GM23338 (cell line): Measurements from ENCODE around the gene CNOT1. TPM values are rescaled to one million over a fixed set of nuclear protein-coding genes. Genes with fewer than 3 reads are reported as not detected.

Experiments used
- ATAC-seq: fragments of 200-7000 bp; cut with Tn5 transposase; 3 replicates; pipeline ENCODE4 v1.9.1; 2020
- DNase-seq: peaks from one replicate; pipeline ENCODE4 v3.0.0-alpha.2; 2015; ENCODE audit warnings: low spot score
- H2AFZ ChIP-seq: fragments of 200-600 bp; sonication (generic); 2 replicates; pipeline ENCODE4 v1.8.0; 2016; ENCODE audit warnings: antibody characterized with exemption, mild to moderate bottlenecking, moderate library complexity
- H3F3A ChIP-seq: fragments of 200-600 bp; sonication (generic); replicated peaks from 2 replicates; pipeline ENCODE4 v1.8.0; 2017; ENCODE audit warnings: antibody characterized with exemption, mixed run types, low read depth
- H3K27ac ChIP-seq: fragments of 200-600 bp; sonication (generic); 2 replicates; pipeline ENCODE4 v1.6.1; 2016; ENCODE audit warnings: low read depth
- H3K27me3 ChIP-seq: fragments of 200-600 bp; sonication (generic); 2 replicates; pipeline ENCODE4 v1.8.0; 2016; ENCODE audit warnings: mild to moderate bottlenecking, mixed run types, moderate library complexity; ENCODE audit not compliant: insufficient read depth
- H3K36me3 ChIP-seq: fragments of 200-600 bp; sonication (generic); 2 replicates; pipeline ENCODE4 v1.8.0; 2016; ENCODE audit warnings: mild to moderate bottlenecking; ENCODE audit not compliant: insufficient read depth
- H3K4me1 ChIP-seq: fragments of 200-600 bp; sonication (generic); 2 replicates; pipeline ENCODE4 v1.8.0; 2016; ENCODE audit warnings: mild to moderate bottlenecking, moderate library complexity; ENCODE audit not compliant: insufficient read depth
- H3K4me2 ChIP-seq: fragments of 200-600 bp; sonication (generic); 2 replicates; pipeline ENCODE4 v1.7.1; 2017; ENCODE audit warnings: mixed run types
- H3K4me3 ChIP-seq: fragments of 200-600 bp; sonication (generic); 2 replicates; pipeline ENCODE4 v1.6.1; 2016; ENCODE audit warnings: mixed run types
- H3K79me2 ChIP-seq: fragments of 200-600 bp; sonication (generic); replicated peaks from 2 replicates; pipeline ENCODE4 v1.8.0; 2017; ENCODE audit warnings: mild to moderate bottlenecking; ENCODE audit not compliant: insufficient read depth
- H3K9me2 ChIP-seq: fragments of 200-600 bp; sonication (generic); 2 replicates; pipeline ENCODE4 v1.8.0; 2017; ENCODE audit not compliant: insufficient read depth
- H4K20me1 ChIP-seq: fragments of 200-600 bp; sonication (generic); replicated peaks from 2 replicates; pipeline ENCODE4 v1.8.0; 2017; ENCODE audit warnings: mild to moderate bottlenecking; ENCODE audit not compliant: insufficient read depth
- H3K27ac Mint-ChIP-seq: 2 replicates; pipeline ENCODE4 v1.8.0; 2020; ENCODE audit warnings: inconsistent platforms, mild to moderate bottlenecking, moderate library complexity, mixed read lengths
- H3K27me3 Mint-ChIP-seq: 3 replicates; pipeline ENCODE4 v1.8.0; 2022; ENCODE audit warnings: low read depth, mild to moderate bottlenecking, moderate library complexity, mixed read lengths, inconsistent platforms; ENCODE audit not compliant: insufficient read depth, poor library complexity
- H3K36me3 Mint-ChIP-seq: 3 replicates; pipeline ENCODE4 v1.8.0; 2021; ENCODE audit warnings: low read depth, mild to moderate bottlenecking, inconsistent platforms, moderate library complexity, mixed read lengths
- H3K4me1 Mint-ChIP-seq: 3 replicates; pipeline ENCODE4 v1.8.0; 2020; ENCODE audit warnings: mild to moderate bottlenecking, inconsistent platforms, mixed read lengths
- H3K4me3 Mint-ChIP-seq: 3 replicates; pipeline ENCODE4 v1.8.0; 2021; ENCODE audit warnings: moderate library complexity, mild to moderate bottlenecking, inconsistent platforms, mixed read lengths
- H3K9me3 Mint-ChIP-seq: 3 replicates; pipeline ENCODE4 v1.8.0; 2020; ENCODE audit warnings: moderate library complexity, mild to moderate bottlenecking, inconsistent platforms, mixed read lengths
- CREB1 ChIP-seq: fragments of 250-450 bp; sonication (Bioruptor Pico); IDR thresholded peaks from 2 replicates; pipeline ENCODE4 v1.5.0; 2020; ENCODE audit warnings: low read depth, mild to moderate bottlenecking, moderate library complexity
- EZH2 ChIP-seq: fragments of 200-600 bp; sonication (generic); IDR thresholded peaks from one replicate; pipeline ENCODE4 v1.8.0; 2017; ENCODE audit warnings: antibody characterized with exemption, mild to moderate bottlenecking, low read depth; ENCODE audit not compliant: unreplicated experiment
- EZH2phosphoT487 ChIP-seq: fragments of 200-600 bp; sonication (generic); IDR thresholded peaks from one replicate; pipeline ENCODE4 v1.8.1; 2018; ENCODE audit warnings: antibody characterized with exemption; ENCODE audit not compliant: unreplicated experiment
- JUNB ChIP-seq: IDR thresholded peaks from one replicate; pipeline ENCODE4 v1.6.1; 2016; ENCODE audit warnings: antibody characterized with exemption; ENCODE audit not compliant: unreplicated experiment
- NANOG ChIP-seq: IDR thresholded peaks from 2 replicates; pipeline ENCODE4 v1.6.1; 2016; ENCODE audit warnings: antibody characterized with exemption, borderline replicate concordance
- POLR2AphosphoS5 ChIP-seq: IDR thresholded peaks from 2 replicates; pipeline ENCODE4 v1.6.1; 2016; ENCODE audit warnings: antibody characterized with exemption, low read depth
- STAT1 ChIP-seq: IDR thresholded peaks from one replicate; pipeline ENCODE4 v1.6.1; 2016; ENCODE audit warnings: antibody characterized with exemption; ENCODE audit not compliant: unreplicated experiment
- ZNF114 ChIP-seq: fragments of 250-450 bp; sonication (Bioruptor Pico); IDR thresholded peaks from 2 replicates; pipeline ENCODE4 v1.5.0; 2020; ENCODE audit warnings: mild to moderate bottlenecking, moderate library complexity
- ZNF331 ChIP-seq: fragments of 250-450 bp; sonication (Bioruptor Pico); IDR thresholded peaks from 2 replicates; pipeline ENCODE4 v1.5.0; 2020; ENCODE audit warnings: low read depth, mild to moderate bottlenecking, moderate library complexity
- polyA plus RNA-seq: library from polyadenylated mRNA; unstranded; fragments of >200 nt; fragmentation: Nextera tagmentation; extraction: Ambion mirVana; gene quantifications from 2 replicates; pipeline ENCODE4 v1.2.1, GENCODE V29; 2016
- total RNA-seq: library from RNA; depleted of rRNA; stranded (reverse); fragments of >200 nt; shearing (Covaris generic); gene quantifications from 2 replicates; pipeline ENCODE4 v1.2.3, GENCODE V29; 2014
- TF ChIP-seq, protein P1 (sequence below): IDR thresholded peaks from one replicate; pipeline ENCODE4 v1.6.1; 2018; ENCODE audit warnings: antibody characterized with exemption; ENCODE audit not compliant: unreplicated experiment
- TF ChIP-seq, protein P2 (sequence below): fragments of 250-450 bp; sonication (Bioruptor Pico); IDR thresholded peaks from 2 replicates; pipeline ENCODE4 v1.5.0; 2020; ENCODE audit warnings: mild to moderate bottlenecking, moderate library complexity
- TF ChIP-seq, protein P3 (sequence below): IDR thresholded peaks from 2 replicates; pipeline ENCODE4 v1.6.1; 2016; ENCODE audit warnings: antibody characterized with exemption
- TF ChIP-seq, protein P4 (sequence below), 2 experiments: fragments of 200-600 bp in 1 of 2; sonication (generic) in 1 of 2; conservative IDR thresholded peaks; 2 replicates each; pipeline versions ENCODE4 v1.5.1 to v1.6.1; 2016 to 2017; ENCODE audit warnings: antibody characterized with exemption in 2 of 2, low read depth in 2 of 2, mild to moderate bottlenecking in 2 of 2, moderate library complexity in 1 of 2

The CNOT1 gene
- total and polyA plus RNA-seq, 2 experiments from 2014 or later: 59.2 to 298 TPM

DNA sequence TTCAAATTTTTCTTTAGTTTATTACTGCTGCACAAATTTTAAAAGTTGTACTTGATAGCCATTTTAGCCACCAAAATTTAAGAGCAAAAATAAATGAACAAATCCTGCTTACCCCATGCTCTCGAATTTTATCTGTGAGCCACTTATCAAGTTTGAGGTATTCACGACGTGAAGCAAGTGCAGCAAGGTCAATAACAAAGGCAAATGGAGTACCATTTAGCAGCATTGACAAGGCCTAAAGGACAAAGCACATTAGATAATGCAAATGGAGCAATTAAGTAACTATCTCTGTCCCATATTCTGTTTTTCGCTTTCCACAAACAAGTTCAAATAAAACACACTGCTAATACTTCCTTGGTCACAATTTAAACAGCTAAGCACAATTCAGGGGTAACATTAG is 54.7 kb downstream of the CNOT1 start:
- Histone ChIP-seq H3K9me2 (no peaks in the 10 kb centered on the region), H3K36me3 (peaks cover 80% of the 10 kb centered on the region), H2AFZ (no peak overlapping the region), H4K20me1 (peaks cover 7% of the 10 kb centered on the region; the same call in 1 of the 2 replicates), H3K27me3 (no peaks in the 10 kb centered on the region), H3K4me3 (no peak overlapping the region), H3K79me2 (peaks cover 20% of the 10 kb centered on the region), H3K4me1 (no peaks in the 10 kb centered on the region), H3K27ac (no peak overlapping the region), H3K4me2 (no peak overlapping the region), H3F3A (0 out of 2 replicates have a peak, but pooled peaks cover 3% of the 10 kb centered on the region)
- Mint-ChIP-seq H3K4me3 (no peak overlapping the region), H3K27ac (no peak overlapping the region), H3K27me3 (no peaks in the 10 kb centered on the region), H3K9me3 (no peaks in the 10 kb centered on the region), H3K4me1 (no peaks in the 10 kb centered on the region), H3K36me3 (peaks cover 97% of the 10 kb centered on the region)
- DNase-seq (no peak), ATAC-seq (no peak)
- TF ChIP-seq CREB1 (no peak), ZNF114 (no peak), ZNF331 (CRISPR knock-in tag) (no peak), EZH2phosphoT487 (no peak), EZH2 (no peak), NANOG (no peak), STAT1 (no peak), POLR2AphosphoS5 (no peak), JUNB (no peak)
- TF ChIP-seq, protein P1, sequence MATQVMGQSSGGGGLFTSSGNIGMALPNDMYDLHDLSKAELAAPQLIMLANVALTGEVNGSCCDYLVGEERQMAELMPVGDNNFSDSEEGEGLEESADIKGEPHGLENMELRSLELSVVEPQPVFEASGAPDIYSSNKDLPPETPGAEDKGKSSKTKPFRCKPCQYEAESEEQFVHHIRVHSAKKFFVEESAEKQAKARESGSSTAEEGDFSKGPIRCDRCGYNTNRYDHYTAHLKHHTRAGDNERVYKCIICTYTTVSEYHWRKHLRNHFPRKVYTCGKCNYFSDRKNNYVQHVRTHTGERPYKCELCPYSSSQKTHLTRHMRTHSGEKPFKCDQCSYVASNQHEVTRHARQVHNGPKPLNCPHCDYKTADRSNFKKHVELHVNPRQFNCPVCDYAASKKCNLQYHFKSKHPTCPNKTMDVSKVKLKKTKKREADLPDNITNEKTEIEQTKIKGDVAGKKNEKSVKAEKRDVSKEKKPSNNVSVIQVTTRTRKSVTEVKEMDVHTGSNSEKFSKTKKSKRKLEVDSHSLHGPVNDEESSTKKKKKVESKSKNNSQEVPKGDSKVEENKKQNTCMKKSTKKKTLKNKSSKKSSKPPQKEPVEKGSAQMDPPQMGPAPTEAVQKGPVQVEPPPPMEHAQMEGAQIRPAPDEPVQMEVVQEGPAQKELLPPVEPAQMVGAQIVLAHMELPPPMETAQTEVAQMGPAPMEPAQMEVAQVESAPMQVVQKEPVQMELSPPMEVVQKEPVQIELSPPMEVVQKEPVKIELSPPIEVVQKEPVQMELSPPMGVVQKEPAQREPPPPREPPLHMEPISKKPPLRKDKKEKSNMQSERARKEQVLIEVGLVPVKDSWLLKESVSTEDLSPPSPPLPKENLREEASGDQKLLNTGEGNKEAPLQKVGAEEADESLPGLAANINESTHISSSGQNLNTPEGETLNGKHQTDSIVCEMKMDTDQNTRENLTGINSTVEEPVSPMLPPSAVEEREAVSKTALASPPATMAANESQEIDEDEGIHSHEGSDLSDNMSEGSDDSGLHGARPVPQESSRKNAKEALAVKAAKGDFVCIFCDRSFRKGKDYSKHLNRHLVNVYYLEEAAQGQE: no peak
- TF ChIP-seq, protein P2, sequence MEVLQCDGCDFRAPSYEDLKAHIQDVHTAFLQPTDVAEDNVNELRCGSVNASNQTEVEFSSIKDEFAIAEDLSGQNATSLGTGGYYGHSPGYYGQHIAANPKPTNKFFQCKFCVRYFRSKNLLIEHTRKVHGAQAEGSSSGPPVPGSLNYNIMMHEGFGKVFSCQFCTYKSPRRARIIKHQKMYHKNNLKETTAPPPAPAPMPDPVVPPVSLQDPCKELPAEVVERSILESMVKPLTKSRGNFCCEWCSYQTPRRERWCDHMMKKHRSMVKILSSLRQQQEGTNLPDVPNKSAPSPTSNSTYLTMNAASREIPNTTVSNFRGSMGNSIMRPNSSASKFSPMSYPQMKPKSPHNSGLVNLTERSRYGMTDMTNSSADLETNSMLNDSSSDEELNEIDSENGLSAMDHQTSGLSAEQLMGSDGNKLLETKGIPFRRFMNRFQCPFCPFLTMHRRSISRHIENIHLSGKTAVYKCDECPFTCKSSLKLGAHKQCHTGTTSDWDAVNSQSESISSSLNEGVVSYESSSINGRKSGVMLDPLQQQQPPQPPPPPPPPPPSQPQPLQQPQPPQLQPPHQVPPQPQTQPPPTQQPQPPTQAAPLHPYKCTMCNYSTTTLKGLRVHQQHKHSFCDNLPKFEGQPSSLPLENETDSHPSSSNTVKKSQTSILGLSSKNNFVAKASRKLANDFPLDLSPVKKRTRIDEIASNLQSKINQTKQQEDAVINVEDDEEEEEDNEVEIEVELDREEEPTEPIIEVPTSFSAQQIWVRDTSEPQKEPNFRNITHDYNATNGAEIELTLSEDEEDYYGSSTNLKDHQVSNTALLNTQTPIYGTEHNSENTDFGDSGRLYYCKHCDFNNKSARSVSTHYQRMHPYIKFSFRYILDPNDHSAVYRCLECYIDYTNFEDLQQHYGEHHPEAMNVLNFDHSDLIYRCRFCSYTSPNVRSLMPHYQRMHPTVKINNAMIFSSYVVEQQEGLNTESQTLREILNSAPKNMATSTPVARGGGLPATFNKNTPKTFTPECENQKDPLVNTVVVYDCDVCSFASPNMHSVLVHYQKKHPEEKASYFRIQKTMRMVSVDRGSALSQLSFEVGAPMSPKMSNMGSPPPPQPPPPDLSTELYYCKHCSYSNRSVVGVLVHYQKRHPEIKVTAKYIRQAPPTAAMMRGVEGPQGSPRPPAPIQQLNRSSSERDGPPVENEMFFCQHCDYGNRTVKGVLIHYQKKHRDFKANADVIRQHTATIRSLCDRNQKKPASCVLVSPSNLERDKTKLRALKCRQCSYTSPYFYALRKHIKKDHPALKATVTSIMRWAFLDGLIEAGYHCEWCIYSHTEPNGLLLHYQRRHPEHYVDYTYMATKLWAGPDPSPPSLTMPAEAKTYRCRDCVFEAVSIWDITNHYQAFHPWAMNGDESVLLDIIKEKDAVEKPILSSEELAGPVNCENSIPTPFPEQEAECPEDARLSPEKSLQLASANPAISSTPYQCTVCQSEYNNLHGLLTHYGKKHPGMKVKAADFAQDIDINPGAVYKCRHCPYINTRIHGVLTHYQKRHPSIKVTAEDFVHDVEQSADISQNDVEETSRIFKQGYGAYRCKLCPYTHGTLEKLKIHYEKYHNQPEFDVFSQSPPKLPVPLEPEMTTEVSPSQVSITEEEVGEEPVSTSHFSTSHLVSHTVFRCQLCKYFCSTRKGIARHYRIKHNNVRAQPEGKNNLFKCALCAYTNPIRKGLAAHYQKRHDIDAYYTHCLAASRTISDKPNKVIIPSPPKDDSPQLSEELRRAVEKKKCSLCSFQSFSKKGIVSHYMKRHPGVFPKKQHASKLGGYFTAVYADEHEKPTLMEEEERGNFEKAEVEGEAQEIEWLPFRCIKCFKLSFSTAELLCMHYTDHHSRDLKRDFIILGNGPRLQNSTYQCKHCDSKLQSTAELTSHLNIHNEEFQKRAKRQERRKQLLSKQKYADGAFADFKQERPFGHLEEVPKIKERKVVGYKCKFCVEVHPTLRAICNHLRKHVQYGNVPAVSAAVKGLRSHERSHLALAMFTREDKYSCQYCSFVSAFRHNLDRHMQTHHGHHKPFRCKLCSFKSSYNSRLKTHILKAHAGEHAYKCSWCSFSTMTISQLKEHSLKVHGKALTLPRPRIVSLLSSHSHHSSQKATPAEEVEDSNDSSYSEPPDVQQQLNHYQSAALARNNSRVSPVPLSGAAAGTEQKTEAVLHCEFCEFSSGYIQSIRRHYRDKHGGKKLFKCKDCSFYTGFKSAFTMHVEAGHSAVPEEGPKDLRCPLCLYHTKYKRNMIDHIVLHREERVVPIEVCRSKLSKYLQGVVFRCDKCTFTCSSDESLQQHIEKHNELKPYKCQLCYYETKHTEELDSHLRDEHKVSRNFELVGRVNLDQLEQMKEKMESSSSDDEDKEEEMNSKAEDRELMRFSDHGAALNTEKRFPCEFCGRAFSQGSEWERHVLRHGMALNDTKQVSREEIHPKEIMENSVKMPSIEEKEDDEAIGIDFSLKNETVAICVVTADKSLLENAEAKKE (CRISPR knock-in tag): no peak
- TF ChIP-seq, protein P3, sequence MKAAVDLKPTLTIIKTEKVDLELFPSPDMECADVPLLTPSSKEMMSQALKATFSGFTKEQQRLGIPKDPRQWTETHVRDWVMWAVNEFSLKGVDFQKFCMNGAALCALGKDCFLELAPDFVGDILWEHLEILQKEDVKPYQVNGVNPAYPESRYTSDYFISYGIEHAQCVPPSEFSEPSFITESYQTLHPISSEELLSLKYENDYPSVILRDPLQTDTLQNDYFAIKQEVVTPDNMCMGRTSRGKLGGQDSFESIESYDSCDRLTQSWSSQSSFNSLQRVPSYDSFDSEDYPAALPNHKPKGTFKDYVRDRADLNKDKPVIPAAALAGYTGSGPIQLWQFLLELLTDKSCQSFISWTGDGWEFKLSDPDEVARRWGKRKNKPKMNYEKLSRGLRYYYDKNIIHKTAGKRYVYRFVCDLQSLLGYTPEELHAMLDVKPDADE: no peak
- TF ChIP-seq, protein P4, sequence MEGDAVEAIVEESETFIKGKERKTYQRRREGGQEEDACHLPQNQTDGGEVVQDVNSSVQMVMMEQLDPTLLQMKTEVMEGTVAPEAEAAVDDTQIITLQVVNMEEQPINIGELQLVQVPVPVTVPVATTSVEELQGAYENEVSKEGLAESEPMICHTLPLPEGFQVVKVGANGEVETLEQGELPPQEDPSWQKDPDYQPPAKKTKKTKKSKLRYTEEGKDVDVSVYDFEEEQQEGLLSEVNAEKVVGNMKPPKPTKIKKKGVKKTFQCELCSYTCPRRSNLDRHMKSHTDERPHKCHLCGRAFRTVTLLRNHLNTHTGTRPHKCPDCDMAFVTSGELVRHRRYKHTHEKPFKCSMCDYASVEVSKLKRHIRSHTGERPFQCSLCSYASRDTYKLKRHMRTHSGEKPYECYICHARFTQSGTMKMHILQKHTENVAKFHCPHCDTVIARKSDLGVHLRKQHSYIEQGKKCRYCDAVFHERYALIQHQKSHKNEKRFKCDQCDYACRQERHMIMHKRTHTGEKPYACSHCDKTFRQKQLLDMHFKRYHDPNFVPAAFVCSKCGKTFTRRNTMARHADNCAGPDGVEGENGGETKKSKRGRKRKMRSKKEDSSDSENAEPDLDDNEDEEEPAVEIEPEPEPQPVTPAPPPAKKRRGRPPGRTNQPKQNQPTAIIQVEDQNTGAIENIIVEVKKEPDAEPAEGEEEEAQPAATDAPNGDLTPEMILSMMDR (conservative IDR thresholded peaks at IDR 0.05; ENCODE audit: low read depth in 2 of 2): no peak
